AG04450 (cell line): ENCODE measurements around the gene ADPRS. TPM values are rescaled to one million over a fixed set of nuclear protein-coding genes. Genes with fewer than 3 reads are reported as not detected.

Source experiments
- CTCF ChIA-PET: fragments of 300-600, 350-600 bp; formaldehyde crosslinking; extraction: SDS; loops from one replicate; lab custom pipeline; 2022; ENCODE audit warnings: antibody characterized with exemption, inconsistent platforms; lab: Charles Lee
- POLR2A ChIA-PET: fragments of 350-600 bp; formaldehyde crosslinking; extraction: SDS; loops from one replicate; lab custom pipeline; 2021; ENCODE audit warnings: antibody characterized with exemption, inconsistent platforms; lab: Yijun Ruan, JAX
- DNase-seq: peaks from one replicate; pipeline ENCODE4 v3.0.0-alpha.2; 2011; ENCODE audit warnings: low read depth, low spot score
- H3K27ac ChIP-seq: one replicate; pipeline ENCODE4 v1.5.1; 2012; ENCODE audit warnings: low read depth, low read length, control low read depth
- H3K27me3 ChIP-seq: one replicate; pipeline ENCODE4 v1.6.0; 2012; ENCODE audit warnings: low read length; ENCODE audit not compliant: control insufficient read depth, insufficient read depth
- H3K4me3 ChIP-seq: 2 replicates; pipeline ENCODE4 v1.5.1; 2011; ENCODE audit warnings: mild to moderate bottlenecking, low read depth, low read length, control low read depth
- H3K9me3 ChIP-seq: 2 replicates; pipeline ENCODE4 v1.5.1; 2012; ENCODE audit warnings: low read length; ENCODE audit not compliant: control insufficient read depth, insufficient read depth
- polyA plus RNA-seq: library from polyadenylated mRNA; depleted of rRNA; stranded (reverse); fragments of >200 nt; gene quantifications from 2 replicates; pipeline ENCODE4 v1.2.3, GENCODE V29; 2011; rRNA removed
- TF ChIP-seq, protein P1 (sequence below): IDR thresholded peaks from 2 replicates; pipeline ENCODE4 v1.5.1; 2011; ENCODE audit warnings: low read depth, low read length, control low read depth, inconsistent platforms

Gene ADPRS
- polyA plus RNA-seq, 1 experiment = 22.1 TPM

DNA sequence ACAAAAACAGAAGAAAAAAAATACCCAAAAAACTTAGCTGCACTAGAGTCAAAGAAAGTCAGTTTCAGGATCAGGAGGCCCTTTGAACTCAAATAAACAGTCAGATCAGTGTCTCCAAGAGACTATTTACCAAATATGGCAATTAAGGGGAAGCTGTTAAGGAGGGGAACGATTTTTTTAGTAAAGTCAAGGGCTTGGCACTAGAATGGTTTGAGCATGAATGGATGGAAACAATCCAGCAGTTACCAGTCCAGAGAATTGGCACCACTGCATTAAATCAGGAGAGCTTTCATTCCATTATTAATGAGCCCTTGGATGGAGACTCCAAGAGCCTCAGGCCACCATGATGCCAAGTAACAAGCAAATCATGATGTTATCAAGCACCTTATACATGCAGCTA, 53.4 kb downstream of the ADPRS start:
- ChIA-PET CTCF (interaction anchor here (0.6 to 1.1 kb wide), 4 partner anchors 9 to 282 kb away, joined by 4 to 6 read pairs (median 5); no protein-coding TSS in a partner anchor), POLR2A (no interaction called here)
- H3K4me3 ChIP-seq = no peak overlapping the region
- no peaks in the 10 kb centered on the region; the same call in 1 of the 2 replicates for H3K9me3 ChIP-seq
- H3K27me3 ChIP-seq = no peaks in the 10 kb centered on the region
- no peak for DNase-seq
- TF ChIP-seq, protein P1, sequence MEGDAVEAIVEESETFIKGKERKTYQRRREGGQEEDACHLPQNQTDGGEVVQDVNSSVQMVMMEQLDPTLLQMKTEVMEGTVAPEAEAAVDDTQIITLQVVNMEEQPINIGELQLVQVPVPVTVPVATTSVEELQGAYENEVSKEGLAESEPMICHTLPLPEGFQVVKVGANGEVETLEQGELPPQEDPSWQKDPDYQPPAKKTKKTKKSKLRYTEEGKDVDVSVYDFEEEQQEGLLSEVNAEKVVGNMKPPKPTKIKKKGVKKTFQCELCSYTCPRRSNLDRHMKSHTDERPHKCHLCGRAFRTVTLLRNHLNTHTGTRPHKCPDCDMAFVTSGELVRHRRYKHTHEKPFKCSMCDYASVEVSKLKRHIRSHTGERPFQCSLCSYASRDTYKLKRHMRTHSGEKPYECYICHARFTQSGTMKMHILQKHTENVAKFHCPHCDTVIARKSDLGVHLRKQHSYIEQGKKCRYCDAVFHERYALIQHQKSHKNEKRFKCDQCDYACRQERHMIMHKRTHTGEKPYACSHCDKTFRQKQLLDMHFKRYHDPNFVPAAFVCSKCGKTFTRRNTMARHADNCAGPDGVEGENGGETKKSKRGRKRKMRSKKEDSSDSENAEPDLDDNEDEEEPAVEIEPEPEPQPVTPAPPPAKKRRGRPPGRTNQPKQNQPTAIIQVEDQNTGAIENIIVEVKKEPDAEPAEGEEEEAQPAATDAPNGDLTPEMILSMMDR = no peak
- H3K27ac ChIP-seq = no peak overlapping the region

DNA sequence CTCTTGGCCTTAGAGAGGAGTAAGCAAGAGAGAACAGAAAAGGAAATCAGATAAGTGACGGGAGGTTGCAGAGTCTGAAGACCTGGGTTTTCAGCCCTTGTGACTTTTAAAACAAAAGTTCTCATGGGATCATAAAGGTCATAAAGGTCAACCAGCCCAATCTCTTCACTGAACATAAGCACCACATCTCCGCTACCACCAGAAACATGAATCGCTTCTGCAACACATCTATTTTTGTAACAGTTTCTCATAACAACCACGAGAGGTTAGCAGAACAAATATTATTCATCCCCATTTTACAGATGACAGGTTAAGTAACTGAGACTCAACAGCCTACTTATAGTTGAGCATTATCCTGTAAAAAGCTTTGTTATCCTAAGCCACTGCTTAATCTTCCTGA, 54.7 kb downstream of the ADPRS start:
- Histone ChIP-seq H3K9me3 (no peaks in the 10 kb centered on the region; the same call in 1 of the 2 replicates), H3K4me3 (no peak overlapping the region), H3K27ac (no peak overlapping the region), H3K27me3 (no peaks in the 10 kb centered on the region)
- CTCF ChIA-PET = interaction anchor here (1.2 to 2.8 kb wide), 2 partner anchors 9 to 157 kb away, joined by 3 to 17 read pairs; no protein-coding TSS in a partner anchor
- DNase-seq = no peak
- TF ChIP-seq, protein P1 = no peak
- POLR2A ChIA-PET = no interaction called here

Other genes starting within 250 kb of the ADPRS start
- gene AGO1, start 205.7 kb upstream of the ADPRS start, polyA plus RNA-seq = 14.8 and 17.6 TPM in 2 replicates
- gene AGO3, start 157.8 kb upstream of the ADPRS start, polyA plus RNA-seq = 21.4 and 22.5 TPM in 2 replicates
- 0.12 TPM in 2 replicates for gene TEKT2, start 4.8 kb upstream of the ADPRS start, polyA plus RNA-seq
- 1.5 and 1.6 TPM in 2 replicates for gene COL8A2, start 36.3 kb downstream of the ADPRS start, polyA plus RNA-seq
- gene TRAPPC3, start 60.6 kb downstream of the ADPRS start, polyA plus RNA-seq = 88.5 and 92.3 TPM in 2 replicates
- 23.4 and 28.2 TPM in 2 replicates for gene MAP7D1, start 67.3 kb downstream of the ADPRS start, polyA plus RNA-seq
- 76.0 and 76.5 TPM in 2 replicates for gene THRAP3, start 135.6 kb downstream of the ADPRS start, polyA plus RNA-seq
- gene SH3D21, start 217.5 kb downstream of the ADPRS start, polyA plus RNA-seq = 1.3 and 1.7 TPM in 2 replicates
- gene EVA1B, start 234.8 kb downstream of the ADPRS start, polyA plus RNA-seq = 27.2 and 42.6 TPM in 2 replicates